ENCODE measurements around the gene KRT7.

KRT7 gene

GRCh38 chr12:52245259-52245961 is 12.4 kb downstream of the KRT7 start:
- DNase-seq, result no peak

DNA sequence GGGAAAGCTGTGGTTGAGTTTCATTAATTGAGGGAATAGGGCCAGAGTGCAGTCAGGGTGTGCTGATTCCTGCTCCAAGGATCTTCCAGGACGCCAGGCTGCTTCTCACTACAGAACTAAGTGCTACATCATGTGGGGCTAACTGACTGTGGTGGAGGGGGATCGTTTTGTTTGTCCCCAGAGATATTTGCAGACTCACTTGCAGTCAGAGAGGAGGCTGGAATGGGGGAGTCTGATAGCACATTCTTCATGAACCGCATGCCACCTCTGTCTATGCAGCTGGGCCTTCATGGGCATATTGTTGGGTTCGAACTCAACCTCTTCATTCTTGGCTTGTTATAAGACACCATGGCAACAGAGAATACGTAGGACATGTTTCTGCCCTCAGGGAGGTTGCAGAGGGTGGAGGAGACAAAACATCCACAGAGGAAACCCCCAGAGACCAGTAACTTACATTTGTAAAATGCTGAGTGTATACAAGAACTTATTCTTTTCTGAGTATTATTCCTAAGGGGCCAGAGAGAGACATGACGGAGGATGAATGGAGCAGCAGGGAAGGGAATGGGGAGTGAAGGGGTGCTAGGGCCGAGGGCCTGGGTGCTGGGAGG is 13.0 kb downstream of the KRT7 start:
- peak; percentile 56 for DNase-seq

DNA sequence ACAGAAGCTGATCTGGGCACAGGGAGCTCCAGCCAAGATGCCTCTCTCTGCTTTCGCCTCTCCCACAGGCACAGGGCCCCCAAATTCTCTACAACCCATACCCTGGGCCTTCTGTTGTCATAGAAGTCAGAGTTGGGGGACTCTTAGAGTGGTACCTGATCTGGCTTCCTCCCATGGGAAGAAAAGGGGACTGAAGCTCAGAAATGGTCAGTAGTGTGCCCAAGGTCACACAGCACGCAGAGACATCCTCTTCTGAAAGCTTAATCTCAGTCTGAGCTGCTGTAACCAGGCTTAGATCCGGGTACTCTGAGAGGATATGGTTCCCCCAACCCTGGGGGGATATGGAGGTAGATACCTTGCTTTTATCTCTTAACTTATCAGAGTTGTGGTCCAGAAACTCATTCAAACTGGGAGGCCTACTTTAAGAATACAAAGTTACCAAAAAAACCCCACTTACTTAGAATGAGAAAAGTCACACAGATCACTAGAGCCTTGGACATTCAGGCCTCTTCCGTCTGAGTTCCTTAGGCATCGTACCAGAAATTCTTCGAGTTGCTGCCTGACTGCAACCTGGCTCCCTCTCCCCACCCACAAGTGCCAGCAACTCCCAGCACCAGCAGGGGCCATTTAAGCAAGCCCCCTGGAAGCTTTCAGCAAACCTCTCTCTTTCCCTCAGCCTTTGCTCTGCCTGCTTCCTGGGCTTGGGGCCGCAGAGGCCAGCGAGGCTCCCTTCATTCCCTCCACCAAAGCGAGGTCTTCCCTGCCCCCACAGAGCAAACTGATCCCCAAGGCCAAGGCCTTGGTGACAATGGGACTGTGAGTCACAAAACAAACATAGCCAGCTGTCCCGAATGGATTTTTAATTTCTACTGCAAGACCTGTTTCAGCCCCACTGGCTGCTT is 13.9 kb downstream of the KRT7 start:
- peak; percentile 71 for DNase-seq

- no peak for DNase-seq
Observed at GRCh38 chr12:52247622-52248540, 14.8 kb downstream of the KRT7 start.

DNA sequence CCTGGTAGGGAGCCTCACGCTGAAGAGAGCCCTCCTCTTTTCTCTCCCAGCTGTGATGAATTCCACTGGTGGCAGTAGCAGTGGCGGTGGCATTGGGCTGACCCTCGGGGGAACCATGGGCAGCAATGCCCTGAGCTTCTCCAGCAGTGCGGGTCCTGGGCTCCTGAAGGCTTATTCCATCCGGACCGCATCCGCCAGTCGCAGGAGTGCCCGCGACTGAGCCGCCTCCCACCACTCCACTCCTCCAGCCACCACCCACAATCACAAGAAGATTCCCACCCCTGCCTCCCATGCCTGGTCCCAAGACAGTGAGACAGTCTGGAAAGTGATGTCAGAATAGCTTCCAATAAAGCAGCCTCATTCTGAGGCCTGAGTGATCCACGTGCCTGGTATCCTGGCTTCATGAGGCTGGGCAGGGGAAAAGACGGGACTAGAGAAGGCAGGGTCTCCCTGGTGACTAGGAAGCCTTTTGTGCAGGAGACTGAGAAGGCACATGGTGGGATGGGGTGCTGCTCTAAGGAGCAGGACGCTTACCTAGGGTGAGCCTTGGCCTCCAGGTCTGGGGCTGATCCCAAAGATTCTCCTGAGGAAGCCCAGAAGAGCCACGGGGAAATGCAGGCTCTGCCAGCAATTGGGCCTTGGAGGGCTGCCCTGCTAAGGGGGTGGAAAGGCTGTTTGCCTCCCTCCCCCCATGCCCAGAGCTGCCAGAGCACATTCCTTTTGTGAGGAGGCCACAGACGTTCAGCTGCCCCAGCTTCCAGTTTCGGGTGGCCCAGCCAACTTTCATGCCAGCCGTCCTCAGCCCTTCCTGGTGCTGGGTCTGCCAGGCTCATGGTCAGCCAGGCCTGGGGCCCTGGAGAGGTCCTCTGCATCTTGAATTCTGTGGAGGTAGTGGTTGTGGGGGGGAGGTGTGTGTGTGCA is 15.8 kb downstream of the KRT7 start:
- peak; percentile 40 for DNase-seq

DNA sequence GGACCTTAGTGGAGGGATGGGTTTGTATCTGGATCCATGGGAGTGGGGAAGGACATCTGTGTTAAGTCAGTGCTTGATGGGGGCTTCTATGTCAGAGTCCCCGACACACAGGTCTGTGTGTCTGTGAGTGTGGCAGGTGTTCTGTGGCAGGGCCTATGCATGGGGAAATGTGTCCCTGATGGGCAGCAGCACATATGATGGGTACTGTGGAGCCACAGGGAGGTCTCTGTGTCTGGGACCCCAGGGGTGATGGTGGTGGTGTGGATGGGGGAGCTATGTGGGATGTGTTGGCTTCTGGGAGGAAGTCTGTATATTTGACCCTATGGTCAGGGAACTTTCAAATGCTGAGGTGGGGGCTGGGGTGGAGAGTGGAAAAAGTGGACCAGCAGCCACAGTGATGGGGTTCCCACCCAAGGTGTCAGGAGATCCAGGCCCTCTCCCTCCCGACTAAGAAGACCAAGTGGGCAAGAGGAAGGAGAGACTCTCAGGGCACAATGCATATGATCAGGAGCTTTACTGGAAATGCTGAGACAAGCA is 16.5 kb downstream of the KRT7 start:
- DNase-seq, result no peak

- DNase-seq, result peak; percentile 10
Observed at GRCh38 chr12:52250048-52250990, 17.3 kb downstream of the KRT7 start.

DNA sequence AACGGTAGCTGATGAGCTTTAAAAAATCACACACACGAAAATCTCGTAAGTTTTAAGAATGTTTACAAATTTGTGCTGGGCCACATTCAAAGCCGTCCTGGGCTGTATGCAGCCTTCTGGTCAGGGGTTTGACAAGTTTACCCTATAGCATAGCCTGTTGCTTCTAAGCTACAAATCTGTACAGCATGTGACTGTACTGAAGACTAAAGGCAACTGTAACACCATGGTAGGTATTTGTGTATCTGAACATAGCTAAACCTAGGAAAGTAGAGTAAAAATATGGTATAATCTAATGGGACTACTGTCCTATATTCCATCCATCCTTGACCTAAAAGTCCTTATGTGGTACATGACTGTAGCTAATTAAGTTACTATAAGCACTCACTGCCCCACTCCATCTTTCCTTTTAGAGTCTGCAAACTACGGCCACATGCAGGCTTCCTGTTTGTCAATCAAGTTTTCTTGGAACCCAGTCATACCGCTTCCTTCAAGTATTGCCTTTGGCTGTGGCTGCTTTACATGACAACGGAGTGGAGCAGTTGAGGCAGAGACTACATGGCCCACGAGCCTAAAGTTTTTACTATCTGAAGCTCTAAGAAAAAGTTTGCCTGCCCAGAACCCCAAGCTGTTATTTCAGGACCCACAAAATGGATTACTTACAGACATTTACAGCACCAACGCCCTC is 18.5 kb downstream of the KRT7 start:
- DNase-seq, result peak; percentile 10

- peak; percentile 16 for DNase-seq
Observed at GRCh38 chr12:52252175-52252615, 19.2 kb downstream of the KRT7 start.

DNA sequence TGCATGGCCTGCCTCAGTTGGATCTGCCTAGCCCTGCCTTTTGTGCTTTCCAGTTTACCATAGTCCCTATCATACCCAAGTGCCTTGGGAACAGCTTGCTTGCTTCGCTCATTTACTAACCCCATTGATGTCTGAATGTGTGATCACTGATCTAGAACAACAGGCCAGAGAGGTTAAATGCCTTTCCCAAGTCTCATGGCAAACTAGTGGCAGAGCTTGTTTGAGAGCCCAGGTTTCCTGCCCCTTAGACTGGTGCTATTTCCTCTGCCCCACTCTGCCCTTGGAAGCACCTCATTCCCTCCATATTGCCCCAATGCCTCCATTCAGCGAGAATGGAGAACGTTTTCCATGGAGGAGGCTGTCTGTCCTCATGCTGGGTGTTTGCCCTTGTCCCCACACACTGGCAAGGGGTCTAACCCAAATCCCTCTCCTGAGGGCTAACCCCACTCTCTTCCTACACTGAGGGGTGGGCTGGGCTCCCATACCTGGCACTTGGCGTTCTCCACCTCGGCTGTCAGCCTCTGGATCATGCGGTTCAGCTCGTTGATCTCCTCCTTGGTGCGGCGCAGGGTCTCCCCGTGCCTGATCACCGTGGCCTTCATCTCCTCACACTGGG is 19.8 kb downstream of the KRT7 start:
- peak; percentile 13 for DNase-seq

GRCh38 chr12:52253391-52254179 is 20.5 kb downstream of the KRT7 start:
- peak; percentile 9 for DNase-seq

- DNase-seq, result peak; percentile 6
Observed at GRCh38 chr12:52254180-52254964, 21.3 kb downstream of the KRT7 start.

DNA sequence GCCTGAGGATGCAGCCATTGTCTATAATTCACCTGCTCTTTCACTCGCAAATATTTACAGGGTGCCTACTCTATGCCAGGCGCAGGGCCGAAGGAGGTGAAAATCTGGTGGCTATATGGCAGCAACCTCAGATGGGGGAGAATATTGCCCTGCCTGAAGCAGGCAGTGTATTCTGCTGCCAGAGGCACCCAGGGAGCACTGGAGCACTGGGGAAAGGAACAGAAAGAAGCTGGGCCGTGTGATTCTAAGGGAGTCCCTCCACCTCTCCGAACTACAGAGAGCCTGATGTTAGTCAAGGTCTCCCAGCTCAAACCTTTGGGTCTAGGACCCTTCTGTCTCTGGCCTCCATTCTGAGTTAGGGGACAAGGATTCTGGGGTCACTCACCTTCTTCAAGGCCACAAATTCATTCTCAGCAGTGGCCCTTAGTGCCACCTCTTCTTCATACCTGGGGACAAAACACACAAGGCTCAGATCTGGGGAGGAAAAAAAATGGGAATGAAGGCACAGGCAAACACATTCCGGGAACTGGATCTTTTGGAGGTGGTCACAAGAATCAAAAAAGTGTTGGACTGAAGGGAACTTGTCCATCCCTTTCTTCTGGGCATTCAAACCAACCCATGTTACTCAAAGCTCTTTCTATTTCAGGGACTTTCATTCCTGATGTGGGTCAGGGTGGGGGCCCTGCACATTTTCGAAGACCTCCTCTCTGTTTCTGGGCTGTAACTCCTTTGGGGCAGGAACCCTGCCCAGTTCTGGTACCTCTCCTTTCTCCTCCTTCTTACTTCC is 22.1 kb downstream of the KRT7 start:
- no peak for DNase-seq

GRCh38 chr12:52255926-52256583 is 23.0 kb downstream of the KRT7 start:
- DNase-seq, result no peak

DNA sequence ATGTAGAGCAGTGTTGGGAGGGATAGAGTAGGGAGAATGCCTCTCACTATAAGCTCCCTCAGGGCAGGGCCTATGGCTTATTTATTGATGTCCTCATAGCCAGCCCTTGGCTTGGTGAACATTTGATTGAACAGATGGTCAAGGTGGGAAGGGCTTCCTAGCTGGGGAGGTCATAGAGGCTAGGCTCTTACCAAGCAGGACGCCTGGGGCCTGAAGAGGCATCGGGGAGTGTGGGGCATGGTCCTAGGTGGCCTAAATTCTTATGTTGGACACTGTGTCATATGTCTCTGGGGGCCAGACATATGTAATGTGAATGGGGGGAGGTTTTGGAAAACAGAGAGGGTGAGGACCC is 23.5 kb downstream of the KRT7 start:
- DNase-seq, result no peak

All from fibroblast of skin of back (primary cell).